PC-9 (cell line): ENCODE measurements around the gene ZC3H14. TPM values are rescaled to one million over a fixed set of nuclear protein-coding genes. Genes with fewer than 3 reads are reported as not detected.

ENCODE experiments used
- BruUV-seq: library from RNA; stranded (reverse); fragments of 400-500 nt; replicated peaks from 2 replicates; lab custom pipeline; 2021; lab: Mats Ljungman, UMichigan
- CTCF ChIA-PET: fragments of 300-600 bp; sonication (Branson Sonifier 250); formaldehyde crosslinking; loops from one replicate; lab custom pipeline; 2022; ENCODE audit warnings: antibody characterized with exemption; lab: Charles Lee
- POLR2A ChIA-PET: fragments of 300-600 bp; sonication (Branson Sonifier 250); formaldehyde crosslinking; loops from one replicate; lab custom pipeline; 2022; ENCODE audit warnings: antibody characterized with exemption; ENCODE audit not compliant: unreplicated experiment; lab: Charles Lee
- DNase-seq, 2 experiments: peaks; one replicate each; pipeline versions ENCODE4 v3.0.0 to v3.0.0-alpha.2; 2015 to 2022; ENCODE audit warnings: mixed read lengths in 1 of 2
- H2AFZ ChIP-seq: fragments of 200-600 bp; sonication (generic); 2 replicates; pipeline ENCODE4 v1.8.1; 2017; ENCODE audit warnings: antibody characterized with exemption
- H3F3A ChIP-seq: fragments of 200-600 bp; sonication (generic); 2 replicates; pipeline ENCODE4 v1.8.1; 2017; ENCODE audit warnings: antibody characterized with exemption, mild to moderate bottlenecking, low read depth; ENCODE audit not compliant: insufficient read depth
- H3K27ac ChIP-seq: fragments of 200-600 bp; sonication (generic); 2 replicates; pipeline ENCODE4 v1.6.1; 2016; ENCODE audit warnings: mixed run types
- H3K27me3 ChIP-seq: fragments of 200-600 bp; sonication (generic); 2 replicates; pipeline ENCODE4 v1.6.1; 2016; ENCODE audit warnings: low read depth, mixed run types; ENCODE audit not compliant: insufficient read depth
- H3K36me3 ChIP-seq: fragments of 200-600 bp; sonication (generic); 2 replicates; pipeline ENCODE4 v1.6.1; 2016; ENCODE audit warnings: low read depth, mixed run types
- H3K4me1 ChIP-seq: fragments of 200-600 bp; sonication (generic); replicated peaks from 2 replicates; pipeline ENCODE4 v1.6.1; 2016; ENCODE audit warnings: mixed run types; ENCODE audit not compliant: insufficient read depth
- H3K4me2 ChIP-seq: fragments of 200-600 bp; sonication (generic); 2 replicates; pipeline ENCODE4 v1.6.1; 2017; ENCODE audit warnings: mixed run types
- H3K4me3 ChIP-seq: fragments of 200-600 bp; sonication (generic); 2 replicates; pipeline ENCODE4 v1.6.1; 2016; ENCODE audit warnings: mixed run types
- H3K79me2 ChIP-seq: fragments of 200-600 bp; sonication (generic); 2 replicates; pipeline ENCODE4 v1.6.1; 2017; ENCODE audit warnings: low read depth, mixed run types
- H3K9me2 ChIP-seq: fragments of 200-600 bp; sonication (generic); 2 replicates; pipeline ENCODE4 v1.8.1; 2017; ENCODE audit warnings: mild to moderate bottlenecking; ENCODE audit not compliant: insufficient read depth
- H3K9me3 ChIP-seq: fragments of 200-600 bp; sonication (generic); 2 replicates; pipeline ENCODE4 v1.8.1; 2016; ENCODE audit warnings: low read depth; ENCODE audit not compliant: insufficient read depth
- H4K20me1 ChIP-seq: fragments of 200-600 bp; sonication (generic); 2 replicates; pipeline ENCODE4 v1.8.1; 2017; ENCODE audit not compliant: insufficient read depth
- CTCF ChIP-seq: fragments of 200-600 bp; sonication (generic); conservative IDR thresholded peaks from 2 replicates; pipeline ENCODE4 v1.6.1; 2017; ENCODE audit warnings: mixed run types, antibody characterized with exemption, mild to moderate bottlenecking, moderate library complexity
- EZH2 ChIP-seq: fragments of 200-600 bp; sonication (generic); IDR thresholded peaks from 2 replicates; pipeline ENCODE4 v1.8.0; 2017; ENCODE audit warnings: antibody characterized with exemption, low read depth
- intact Hi-C: fragments of 100-400 bp; cut with micrococcal nuclease; formaldehyde crosslinking; loops from one replicate; pipeline ENCODE4 v1.10.0; 2022; ENCODE audit not compliant: unreplicated experiment
- total RNA-seq: library from RNA; stranded (reverse); gene quantifications from 2 replicates; pipeline ENCODE4 v1.2.3, GENCODE V29; 2021

Gene ZC3H14
- total RNA-seq, 1 experiment from 2014 or later, result 20.2 TPM

- Histone ChIP-seq H3F3A (no peaks in the 10 kb centered on the region), H3K9me3 (no peaks in the 10 kb centered on the region), H3K79me2 (no peaks in the 10 kb centered on the region), H3K9me2 (no peaks in the 10 kb centered on the region), H3K4me1 (no peaks in the 10 kb centered on the region), H3K4me3 (no peak overlapping the region), H2AFZ (no peak overlapping the region), H3K27me3 (no peaks in the 10 kb centered on the region), H4K20me1 (no peaks in the 10 kb centered on the region), H3K4me2 (no peak overlapping the region), H3K36me3 (no peaks in the 10 kb centered on the region; the same call in 1 of the 2 replicates), H3K27ac (no peak overlapping the region)
- no TSS peak for BruUV-seq
- DNase-seq, result no peak
- CTCF ChIA-PET, result no interaction called here
- no peak for TF ChIP-seq CTCF
- no peak for TF ChIP-seq EZH2
- POLR2A ChIA-PET, result no interaction called here
- intact Hi-C loops, result no loop called here
These were observed 34.2 kb downstream of the ZC3H14 start for GRCh38 chr14:88597038-88597437.

GRCh38 chr14:88597601-88598000, 34.8 kb downstream of the ZC3H14 start:
- Histone ChIP-seq H4K20me1 (no peaks in the 10 kb centered on the region), H3K4me2 (no peak overlapping the region), H3K4me3 (no peak overlapping the region), H3K9me2 (no peaks in the 10 kb centered on the region), H3K9me3 (no peaks in the 10 kb centered on the region), H3F3A (no peaks in the 10 kb centered on the region), H2AFZ (no peak overlapping the region), H3K36me3 (no peaks in the 10 kb centered on the region; the same call in 1 of the 2 replicates), H3K79me2 (no peaks in the 10 kb centered on the region), H3K27me3 (no peaks in the 10 kb centered on the region), H3K27ac (no peak overlapping the region), H3K4me1 (no peaks in the 10 kb centered on the region)
- intact Hi-C loops, result no loop called here
- CTCF ChIA-PET, result no interaction called here
- TF ChIP-seq EZH2 (no peak), CTCF (no peak)
- BruUV-seq, result no TSS peak
- no peak for DNase-seq
- POLR2A ChIA-PET, result no interaction called here

GRCh38 chr14:88598097-88598675, 35.3 kb downstream of the ZC3H14 start:
- BruUV-seq, result no TSS peak
- no peak overlapping the region for H3K4me2 ChIP-seq
- no peak for DNase-seq
- no peak overlapping the region for H2AFZ ChIP-seq
- no peaks in the 10 kb centered on the region for H3F3A ChIP-seq
- TF ChIP-seq CTCF (no peak), EZH2 (no peak)
- no peaks in the 10 kb centered on the region for H3K27me3 ChIP-seq
- H3K36me3 ChIP-seq, result no peaks in the 10 kb centered on the region; the same call in 1 of the 2 replicates
- ChIA-PET POLR2A (no interaction called here), CTCF (no interaction called here)
- no peak overlapping the region for H3K27ac ChIP-seq
- intact Hi-C loops, result no loop called here
- H3K9me2 ChIP-seq, result no peaks in the 10 kb centered on the region
- H3K4me3 ChIP-seq, result no peak overlapping the region
- no peaks in the 10 kb centered on the region for H3K4me1 ChIP-seq
- no peaks in the 10 kb centered on the region for H3K79me2 ChIP-seq
- H3K9me3 ChIP-seq, result no peaks in the 10 kb centered on the region
- H4K20me1 ChIP-seq, result no peaks in the 10 kb centered on the region
